Subcutaneous abdominal adipose tissue (tissue), 5 donors: ENCODE data around the gene PTTG2.

Source experiments
- H3K27ac ChIP-seq: one replicate; pipeline ENCODE4 v1.7.0; 2013; ENCODE audit warnings: low read depth, mild to moderate bottlenecking, inconsistent platforms, low read length, moderate library complexity
- H3K27me3 ChIP-seq, 5 donors: one replicate each; pipeline ENCODE4 v1.7.0; 2013; ENCODE audit warnings: low read length in 5 of 5, inconsistent platforms in 1 of 5; ENCODE audit not compliant: control insufficient read depth in 5 of 5, insufficient read depth in 4 of 5
- H3K36me3 ChIP-seq, 5 donors: one replicate each; pipeline ENCODE4 v1.7.0; 2013; ENCODE audit warnings: low read length in 5 of 5; ENCODE audit not compliant: control insufficient read depth in 5 of 5, insufficient read depth in 5 of 5
- H3K4me1 ChIP-seq, 5 donors: one replicate each; pipeline ENCODE4 v1.7.0; 2013; ENCODE audit warnings: low read length in 5 of 5, mild to moderate bottlenecking in 3 of 5, moderate library complexity in 1 of 5; ENCODE audit not compliant: control insufficient read depth in 5 of 5, insufficient read depth in 5 of 5
- H3K4me3 ChIP-seq, 5 donors: one replicate each; pipeline ENCODE4 v1.7.0; 2013; ENCODE audit warnings: low read length in 5 of 5, low read depth in 1 of 5
- H3K9ac ChIP-seq, 5 donors: one replicate each; pipeline ENCODE4 v1.7.0; 2013; ENCODE audit warnings: low read length in 5 of 5, mild to moderate bottlenecking in 4 of 5, moderate library complexity in 3 of 5
- H3K9me3 ChIP-seq, 5 donors: one replicate each; pipeline ENCODE4 v1.7.0; 2013; ENCODE audit warnings: low read length in 5 of 5; ENCODE audit not compliant: control insufficient read depth in 5 of 5
- donor health status: healthy.
- donor health status: healthy.
- donor health status: healthy.
- donor health status: healthy.
- donor health status: healthy.

PTTG2 gene

GRCh38 chr4:37934609-37935008 lies 25.6 kb upstream of the PTTG2 start:
- H3K9me3 ChIP-seq = peaks cover 0 to 3% (median 0%) of the 10 kb centered on the region in 5 donors
- peaks cover 0 to 8% (median 6%) of the 10 kb centered on the region in 5 donors for H3K4me1 ChIP-seq
- H3K4me3 ChIP-seq = no peak overlapping the region
- no peaks in the 10 kb centered on the region for H3K36me3 ChIP-seq
- H3K27ac ChIP-seq = no peak overlapping the region
- H3K9ac ChIP-seq = no peak overlapping the region
- H3K27me3 ChIP-seq = no peaks in the 10 kb centered on the region

DNA sequence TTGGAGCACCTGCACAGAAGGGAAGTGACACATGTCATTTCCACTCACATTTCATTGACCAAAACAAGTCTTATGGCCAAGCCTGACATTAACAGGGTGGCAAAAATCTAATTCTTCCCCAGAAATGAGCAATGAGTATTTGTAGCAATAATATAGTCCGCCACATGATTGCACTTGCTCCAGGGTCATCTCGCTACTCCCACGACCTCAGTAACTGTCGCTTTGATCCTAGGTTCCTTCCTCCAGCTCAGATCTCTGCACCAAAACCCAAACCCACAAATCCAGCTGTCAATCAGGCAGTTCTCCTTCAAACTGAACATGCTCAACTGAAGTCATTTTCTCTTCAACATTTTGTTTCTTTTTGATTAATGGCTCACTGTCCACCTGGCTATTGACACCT lies 25.2 kb upstream of the PTTG2 start:
- Histone ChIP-seq H3K4me3 (no peak overlapping the region), H3K9me3 (peaks cover 0 to 3% (median 0%) of the 10 kb centered on the region in 5 donors), H3K9ac (no peak overlapping the region), H3K4me1 (peaks cover 0 to 8% (median 6%) of the 10 kb centered on the region in 5 donors), H3K36me3 (no peaks in the 10 kb centered on the region), H3K27me3 (no peaks in the 10 kb centered on the region), H3K27ac (no peak overlapping the region)

DNA sequence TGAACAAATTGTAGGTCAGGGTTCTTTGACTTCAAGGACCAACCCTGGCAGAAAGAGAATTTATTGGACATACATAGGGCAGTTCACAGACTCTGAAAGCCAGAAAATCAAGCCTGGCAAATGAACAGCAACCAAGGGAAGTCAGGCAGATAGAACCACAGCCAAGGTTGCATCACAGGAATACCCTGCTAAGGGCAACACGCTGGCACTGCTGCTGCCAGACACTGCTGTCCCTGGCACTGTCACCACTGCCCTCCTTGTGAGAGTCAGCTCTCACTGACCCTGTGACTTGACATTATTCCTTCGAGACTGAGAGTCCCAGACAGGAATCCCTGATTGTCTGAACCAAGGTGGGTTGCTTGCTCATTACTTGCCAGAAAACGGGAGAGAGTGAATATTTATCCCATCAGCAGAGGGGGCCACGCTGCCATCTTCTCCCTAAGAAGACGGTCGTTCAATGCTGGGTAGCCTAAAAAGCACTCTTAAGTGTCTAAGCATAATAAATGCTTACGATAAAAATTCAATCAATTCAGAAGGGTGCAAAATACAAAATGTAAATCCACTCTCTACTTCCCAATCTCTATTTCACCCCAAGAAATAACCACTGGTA lies 23.2 kb upstream of the PTTG2 start:
- H3K4me3 ChIP-seq = no peak overlapping the region
- H3K36me3 ChIP-seq = no peaks in the 10 kb centered on the region
- H3K9me3 ChIP-seq = peaks cover 0 to 3% (median 0%) of the 10 kb centered on the region in 5 donors
- H3K9ac ChIP-seq = no peak overlapping the region
- H3K4me1 ChIP-seq = peaks cover 0 to 8% (median 6%) of the 10 kb centered on the region in 5 donors
- no peaks in the 10 kb centered on the region for H3K27me3 ChIP-seq
- no peak overlapping the region for H3K27ac ChIP-seq

- H3K27ac ChIP-seq = no peak overlapping the region
- no peak overlapping the region for H3K4me3 ChIP-seq
- no peaks in the 10 kb centered on the region for H3K27me3 ChIP-seq
- peaks cover 0 to 8% (median 6%) of the 10 kb centered on the region in 5 donors for H3K4me1 ChIP-seq
- no peaks in the 10 kb centered on the region for H3K36me3 ChIP-seq
- no peak overlapping the region for H3K9ac ChIP-seq
- peaks cover 0 to 3% (median 0%) of the 10 kb centered on the region in 5 donors for H3K9me3 ChIP-seq
These were observed 22.0 kb upstream of the PTTG2 start for GRCh38 chr4:37938208-37938607.

GRCh38 chr4:37946503-37947179 lies 13.6 kb upstream of the PTTG2 start:
- Histone ChIP-seq H3K4me3 (no peak overlapping the region), H3K9me3 (no peaks in the 10 kb centered on the region), H3K27me3 (no peaks in the 10 kb centered on the region), H3K27ac (no peak overlapping the region), H3K4me1 (peaks cover 0 to 4% (median 2%) of the 10 kb centered on the region in 5 donors), H3K36me3 (no peaks in the 10 kb centered on the region), H3K9ac (no peak overlapping the region)

GRCh38 chr4:37948542-37948941 lies 11.7 kb upstream of the PTTG2 start:
- Histone ChIP-seq H3K9ac (no peak overlapping the region), H3K4me3 (no peak overlapping the region), H3K27me3 (no peaks in the 10 kb centered on the region), H3K36me3 (no peaks in the 10 kb centered on the region), H3K9me3 (no peaks in the 10 kb centered on the region), H3K27ac (no peak overlapping the region), H3K4me1 (peaks cover 0 to 8% (median 2%) of the 10 kb centered on the region in 5 donors)

GRCh38 chr4:37949636-37950426 lies 10.4 kb upstream of the PTTG2 start:
- H3K27ac ChIP-seq = no peak overlapping the region
- H3K9ac ChIP-seq = no peak overlapping the region
- no peaks in the 10 kb centered on the region for H3K9me3 ChIP-seq
- H3K4me1 ChIP-seq = peaks cover 0 to 8% (median 2%) of the 10 kb centered on the region in 5 donors
- H3K36me3 ChIP-seq = no peaks in the 10 kb centered on the region
- H3K4me3 ChIP-seq = no peak overlapping the region
- no peaks in the 10 kb centered on the region for H3K27me3 ChIP-seq

- H3K27me3 ChIP-seq = no peaks in the 10 kb centered on the region
- H3K9me3 ChIP-seq = no peaks in the 10 kb centered on the region
- H3K4me3 ChIP-seq = no peak overlapping the region
- no peak overlapping the region for H3K27ac ChIP-seq
- H3K36me3 ChIP-seq = no peaks in the 10 kb centered on the region
- peaks cover 0 to 6% (median 0%) of the 10 kb centered on the region in 5 donors for H3K4me1 ChIP-seq
- H3K9ac ChIP-seq = no peak overlapping the region
These were observed 8.5 kb upstream of the PTTG2 start for GRCh38 chr4:37951461-37952352.

DNA sequence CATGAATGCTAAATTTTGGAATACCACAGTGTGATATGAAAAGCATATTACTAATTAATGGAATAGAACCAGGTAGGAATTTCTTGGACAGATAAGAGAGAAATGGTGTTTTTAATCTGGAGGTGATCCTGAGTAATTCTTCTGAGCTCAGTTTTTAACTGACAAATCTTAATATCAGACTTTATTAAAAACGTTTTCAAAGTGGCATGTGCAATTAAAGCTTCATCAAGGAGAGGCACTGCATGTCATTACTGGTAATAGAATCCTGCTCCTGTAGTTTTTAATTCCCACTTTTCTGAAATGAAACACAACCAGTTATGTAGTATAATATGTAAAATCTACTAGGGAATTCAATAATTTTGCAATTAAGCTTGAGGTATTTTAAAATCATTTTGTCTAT lies 7.0 kb upstream of the PTTG2 start:
- no peak overlapping the region for H3K9ac ChIP-seq
- no peaks in the 10 kb centered on the region for H3K27me3 ChIP-seq
- peaks cover 0 to 4% (median 0%) of the 10 kb centered on the region in 5 donors for H3K4me1 ChIP-seq
- no peaks in the 10 kb centered on the region for H3K9me3 ChIP-seq
- no peak overlapping the region for H3K4me3 ChIP-seq
- H3K36me3 ChIP-seq = no peaks in the 10 kb centered on the region
- H3K27ac ChIP-seq = no peak overlapping the region
